Fibroblast of upper back skin (primary cell): Measurements from ENCODE around the gene TMEM135.
"Not testable (repeated sequence)": the region's sequence is repeated elsewhere in the genome, so short reads cannot be mapped to it uniquely, and the experiment has no call there.

Experiments
- DNase-seq: peaks from one replicate; pipeline ENCODE4 v3.0.0-alpha.2; 2013

TMEM135 gene

GRCh38 chr11:87020764-87021365 lies 16.9 kb upstream of the TMEM135 start:
- DNase-seq = peak; percentile 33

GRCh38 chr11:87022254-87022653 lies 15.5 kb upstream of the TMEM135 start:
- DNase-seq = no peak

GRCh38 chr11:87022738-87023137 lies 15.0 kb upstream of the TMEM135 start:
- DNase-seq = no peak

GRCh38 chr11:87026415-87026814 lies 11.3 kb upstream of the TMEM135 start:
- DNase-seq = not testable (repeated sequence)

- DNase-seq = no peak
Observed at GRCh38 chr11:87030458-87031054, 7.2 kb upstream of the TMEM135 start.

GRCh38 chr11:87031433-87032170 lies 6.1 kb upstream of the TMEM135 start:
- no peak for DNase-seq

- no peak for DNase-seq
Observed at GRCh38 chr11:87033561-87033960, 4.2 kb upstream of the TMEM135 start.

- no peak for DNase-seq
Observed at GRCh38 chr11:87035976-87036583, 1.7 kb upstream of the TMEM135 start.

- no peak for DNase-seq
Observed at GRCh38 chr11:87036756-87037449, 831 bp upstream of the TMEM135 start.

- DNase-seq = no peak
Observed at GRCh38 chr11:87038235-87038977, 672 bp downstream of the TMEM135 start.

GRCh38 chr11:87039371-87039770 lies 1.6 kb downstream of the TMEM135 start:
- DNase-seq = no peak

GRCh38 chr11:87043894-87044293 lies 6.2 kb downstream of the TMEM135 start:
- DNase-seq = no peak

- DNase-seq = no peak
Observed at GRCh38 chr11:87046824-87047223, 9.1 kb downstream of the TMEM135 start.

GRCh38 chr11:87056091-87056490 lies 18.4 kb downstream of the TMEM135 start:
- no peak for DNase-seq

GRCh38 chr11:87057749-87058148 lies 20.0 kb downstream of the TMEM135 start:
- no peak for DNase-seq

GRCh38 chr11:87059596-87060390 lies 22.1 kb downstream of the TMEM135 start:
- no peak for DNase-seq

- DNase-seq = no peak
Observed at GRCh38 chr11:87061766-87062165, 24.0 kb downstream of the TMEM135 start.

- DNase-seq = peak; percentile 5
Observed at GRCh38 chr11:87063982-87064381, 26.2 kb downstream of the TMEM135 start.

- DNase-seq = no peak
Observed at GRCh38 chr11:87072787-87073186, 35.1 kb downstream of the TMEM135 start.

- no peak for DNase-seq
Observed at GRCh38 chr11:87076260-87076783, 38.6 kb downstream of the TMEM135 start.

GRCh38 chr11:87076874-87077429 lies 39.2 kb downstream of the TMEM135 start:
- DNase-seq = no peak
